ENCODE results near the gene CCDC88B.

GRCh38 chr11:64341851-64342791, 2.1 kb downstream of the CCDC88B start:
- TF ChIP-seq CTCF (IDR thresholded peaks at IDR 0.05; ENCODE audit: low read depth, low read length) (no peak), EZH2phosphoT487 (IDR thresholded peaks at IDR 0.05; ENCODE audit: low read depth) (no peak)

Measured in OCI-LY3 (cell line).